ENCODE results near the gene ZNF667.
A peak's percentile ranks its signal among the peaks of the same experiment; 100 is the strongest.

ZNF667 gene

GRCh38 chr19:56476651-56477428 lies at the start of gene ZNF667:
TSS of gene ZNF667 (minus strand) at chr19:56477345. CDS start at chr19:56462370, 14,975 bp downstream.
- DNase-seq (ENCODE audit: low read depth, low spot score), result no peak

DNA sequence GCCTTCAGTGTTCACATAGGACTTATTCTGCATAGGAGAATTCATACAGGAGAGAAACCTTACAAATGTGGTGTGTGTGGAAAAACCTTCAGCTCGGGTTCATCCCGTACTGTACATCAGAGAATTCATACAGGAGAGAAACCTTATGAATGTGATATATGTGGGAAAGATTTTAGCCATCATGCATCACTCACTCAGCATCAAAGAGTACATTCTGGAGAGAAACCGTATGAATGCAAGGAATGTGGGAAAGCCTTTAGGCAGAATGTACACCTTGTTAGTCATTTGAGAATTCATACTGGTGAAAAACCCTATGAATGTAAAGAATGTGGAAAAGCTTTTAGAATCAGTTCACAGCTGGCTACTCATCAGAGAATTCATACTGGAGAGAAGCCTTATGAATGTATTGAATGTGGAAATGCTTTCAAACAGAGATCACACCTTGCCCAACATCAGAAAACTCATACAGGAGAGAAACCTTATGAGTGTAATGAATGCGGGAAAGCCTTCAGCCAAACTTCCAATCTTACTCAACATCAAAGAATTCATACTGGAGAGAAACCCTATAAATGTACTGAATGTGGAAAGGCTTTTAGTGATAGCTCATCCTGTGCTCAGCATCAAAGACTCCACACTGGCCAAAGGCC lies 48.2 kb upstream of the ZNF667 start:
- no peak for DNase-seq (ENCODE audit: low read depth, low spot score)

GRCh38 chr19:56508290-56508778 lies 31.2 kb upstream of the ZNF667 start:
- DNase-seq (ENCODE audit: low read depth, low spot score), result no peak

DNA sequence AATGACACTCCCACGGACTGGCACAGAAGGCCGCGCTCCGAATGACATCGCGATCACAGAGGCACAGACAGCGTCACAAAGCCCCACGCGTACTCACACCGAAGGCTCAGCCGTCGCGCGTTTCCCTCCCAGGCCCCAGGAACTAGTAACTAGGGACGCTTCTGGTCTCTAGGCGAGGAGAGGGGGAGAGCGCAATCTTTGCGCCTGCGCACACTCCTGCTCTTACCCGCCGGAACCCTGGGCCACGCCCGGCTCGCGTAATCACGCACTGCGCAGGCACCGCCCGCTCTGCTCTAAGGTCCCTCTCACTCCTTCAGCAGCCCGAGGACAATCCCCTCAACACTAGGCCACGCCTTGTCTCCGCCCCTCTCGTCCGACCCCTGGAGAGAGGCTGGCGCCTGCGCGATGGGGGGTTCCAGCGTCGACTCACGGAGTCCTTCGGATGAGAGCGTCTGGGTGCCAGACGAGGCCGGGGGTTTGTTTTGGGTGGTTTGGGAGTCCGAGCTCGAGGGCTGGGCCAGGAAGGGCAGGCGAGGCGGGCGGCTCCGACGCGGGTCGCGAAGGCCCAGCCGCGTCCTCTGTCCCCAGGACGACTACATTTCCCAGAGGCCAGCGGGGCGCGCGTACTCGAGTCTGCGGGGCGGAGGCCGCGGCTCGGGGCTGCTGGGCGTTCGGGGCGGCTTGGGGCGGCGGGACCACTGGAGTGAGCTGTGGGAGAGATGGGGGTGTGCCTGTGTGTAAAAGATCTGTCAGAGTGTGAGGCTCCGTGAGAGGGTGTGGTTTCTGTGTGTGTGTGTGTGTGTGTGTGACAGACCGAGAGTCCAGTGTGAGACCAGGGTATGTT lies 30.5 kb upstream of the ZNF667 start, which contains the start of gene ZNF471:
Gene ZNF471 (plus strand): TSS at position 410 of the 844 bp plus-strand sequence. CDS start 3,717 bp downstream, outside the sequence.
- peak; percentile 31 for DNase-seq (ENCODE audit: low read depth, low spot score)

GRCh38 chr19:56504581-56504980 lies 27.4 kb upstream of the ZNF667 start:
- DNase-seq (ENCODE audit: low read depth, low spot score), result no peak

GRCh38 chr19:56491399-56491798 lies 14.3 kb upstream of the ZNF667 start:
- no peak for DNase-seq (ENCODE audit: low read depth, low spot score)

- DNase-seq (ENCODE audit: low read depth, low spot score), result peak; percentile 10
These were observed 539 bp upstream of the ZNF667 start for GRCh38 chr19:56477429-56478338.

DNA sequence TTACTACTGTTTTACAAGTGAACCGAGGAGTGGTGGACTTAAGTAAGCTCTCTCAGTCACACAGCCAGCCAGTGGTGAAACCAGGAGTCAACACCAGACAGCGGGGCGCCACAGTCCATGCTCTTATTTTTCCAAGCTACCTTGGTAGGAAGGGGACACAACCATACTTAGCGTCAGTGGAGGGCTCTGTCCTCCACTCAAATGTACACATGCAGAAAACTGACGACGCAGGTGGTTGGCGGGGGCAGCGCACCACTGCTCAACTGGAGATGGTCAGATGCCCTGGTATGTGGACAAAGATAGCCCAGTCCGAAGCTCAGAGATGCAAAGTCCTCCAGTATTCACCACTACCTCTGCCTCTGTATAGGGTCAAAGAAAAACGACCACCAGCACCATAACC lies 1.1 kb downstream of the ZNF667 start:
- no peak for DNase-seq (ENCODE audit: low read depth, low spot score)

- DNase-seq (ENCODE audit: low read depth, low spot score), result no peak
These were observed 2.8 kb downstream of the ZNF667 start for GRCh38 chr19:56474308-56474707.

GRCh38 chr19:56441206-56441792 lies 35.8 kb downstream of the ZNF667 start:
- DNase-seq (ENCODE audit: low read depth, low spot score), result no peak

DNA sequence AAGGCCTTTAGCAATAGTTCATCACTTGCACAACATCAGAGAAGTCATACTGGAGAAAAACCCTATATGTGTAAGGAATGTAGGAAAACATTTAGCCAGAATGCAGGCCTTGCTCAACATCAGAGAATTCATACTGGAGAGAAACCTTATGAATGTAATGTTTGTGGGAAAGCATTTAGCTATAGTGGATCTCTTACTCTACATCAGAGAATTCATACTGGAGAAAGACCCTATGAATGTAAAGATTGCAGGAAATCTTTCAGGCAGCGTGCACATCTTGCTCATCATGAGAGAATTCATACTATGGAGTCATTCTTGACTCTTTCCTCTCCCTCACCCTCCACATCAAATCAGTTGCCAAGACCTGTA lies 53.2 kb downstream of the ZNF667 start:
- no peak for DNase-seq (ENCODE audit: low read depth, low spot score)

GRCh38 chr19:56423276-56423984 lies 53.7 kb downstream of the ZNF667 start:
- DNase-seq (ENCODE audit: low read depth, low spot score), result no peak

DNA sequence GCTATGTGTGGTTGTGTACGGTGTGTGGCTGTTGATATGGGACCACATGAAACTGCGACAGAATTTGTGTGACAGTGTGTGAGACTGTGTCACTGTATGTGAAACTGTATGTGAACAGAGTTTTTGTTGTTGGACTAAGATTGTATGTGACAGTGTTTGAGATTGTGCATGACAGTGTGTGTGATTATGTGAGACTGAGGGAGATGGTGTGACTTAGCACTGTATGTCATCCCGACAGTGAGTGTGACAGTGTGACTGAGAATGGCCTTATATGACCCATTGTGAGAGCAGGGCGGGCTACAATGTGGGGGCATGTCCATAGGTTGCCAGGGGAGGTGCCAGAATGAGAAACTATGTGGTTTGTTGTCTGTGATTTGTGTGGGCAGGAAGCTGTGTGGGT lies 72.1 kb downstream of the ZNF667 start:
- no peak for DNase-seq (ENCODE audit: low read depth, low spot score)

DNA sequence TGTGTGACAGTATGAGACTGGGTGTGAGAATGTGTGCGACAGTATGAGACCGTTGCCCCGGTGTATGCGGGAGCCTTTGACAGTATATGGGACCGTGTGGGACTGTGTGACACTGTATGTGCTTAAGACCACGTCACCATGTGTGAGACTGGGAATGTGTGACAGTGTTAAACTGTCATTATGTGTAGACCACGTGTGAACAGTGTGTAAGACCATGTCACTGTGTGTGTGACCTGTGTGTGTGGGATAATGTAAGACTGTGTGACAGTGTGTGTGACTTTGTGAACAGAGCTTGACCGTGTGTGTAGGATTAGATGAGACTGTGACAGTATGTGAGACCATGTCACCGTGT lies 72.5 kb downstream of the ZNF667 start:
- no peak for DNase-seq (ENCODE audit: low read depth, low spot score)

GRCh38 chr19:56403764-56404704 lies 73.1 kb downstream of the ZNF667 start, which contains the start of gene ZNF583:
TSS of gene ZNF583 (plus strand) at chr19:56404332. CDS start at chr19:56407115, 2,783 bp downstream.
- DNase-seq (ENCODE audit: low read depth, low spot score), result peak; percentile 84

GRCh38 chr19:56403261-56403660 lies 73.9 kb downstream of the ZNF667 start:
- no peak for DNase-seq (ENCODE audit: low read depth, low spot score)

DNA sequence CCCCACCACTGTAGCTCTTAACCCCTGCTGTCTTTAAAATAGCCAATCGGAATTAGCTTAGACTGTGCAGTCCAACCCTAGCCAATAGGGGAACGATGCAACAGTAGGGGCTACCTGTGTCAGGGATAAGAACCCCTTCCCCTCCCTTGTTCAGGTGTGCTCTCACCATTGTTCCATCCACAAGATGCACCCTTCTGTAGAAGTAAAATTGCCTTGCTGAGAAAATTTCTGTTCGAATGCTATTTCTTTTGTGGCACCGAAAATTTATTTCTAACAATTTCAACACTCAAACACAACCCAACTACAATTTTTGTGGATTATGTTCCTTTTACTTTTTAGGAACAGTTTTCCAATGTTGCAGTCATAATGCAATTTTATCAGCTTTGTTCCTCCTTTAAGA lies 76.7 kb downstream of the ZNF667 start:
- DNase-seq (ENCODE audit: low read depth, low spot score), result no peak

DNA sequence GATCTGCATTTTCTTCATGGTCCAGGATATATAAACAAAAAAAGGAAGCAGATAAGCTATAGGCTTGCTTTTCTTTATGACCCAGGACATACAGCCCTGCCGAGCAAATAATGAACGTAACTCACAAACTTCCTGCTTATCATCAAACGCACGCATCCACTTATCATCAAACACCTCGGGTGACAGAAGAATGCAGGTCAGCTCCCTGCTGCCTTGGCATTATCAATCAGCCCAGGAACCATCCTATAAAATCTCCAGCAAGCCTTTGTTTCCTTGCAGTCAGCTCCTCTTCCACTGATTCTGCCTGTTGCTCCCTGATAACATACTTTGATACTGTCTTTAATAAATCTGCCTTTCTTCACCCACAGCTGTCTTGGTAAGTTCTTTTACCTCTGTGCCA lies 78.3 kb downstream of the ZNF667 start:
- DNase-seq (ENCODE audit: low read depth, low spot score), result no peak

Data from activated CD4-positive, CD25-positive, alpha-beta regulatory T cell treated with anti-CD3 and anti-CD28 coated beads, Interleukin-2, amount 50 U/mL, for 16 hours (primary cell).